Urothelium cell line (cell line): ENCODE data around the gene SPIN4.
"Not testable (repeated sequence)": the region's sequence is repeated elsewhere in the genome, so short reads cannot be mapped to it uniquely, and the experiment has no call there.

ENCODE experiments used
- DNase-seq: peaks from one replicate; pipeline ENCODE4 v3.0.0; 2011; ENCODE audit warnings: low spot score, mixed read lengths
- FAIRE-seq: peaks from 2 replicates; lab custom pipeline; 2011; peaks lifted over from hg19 to GRCh38; lab: Jason Lieb, UNC

The SPIN4 gene

DNA sequence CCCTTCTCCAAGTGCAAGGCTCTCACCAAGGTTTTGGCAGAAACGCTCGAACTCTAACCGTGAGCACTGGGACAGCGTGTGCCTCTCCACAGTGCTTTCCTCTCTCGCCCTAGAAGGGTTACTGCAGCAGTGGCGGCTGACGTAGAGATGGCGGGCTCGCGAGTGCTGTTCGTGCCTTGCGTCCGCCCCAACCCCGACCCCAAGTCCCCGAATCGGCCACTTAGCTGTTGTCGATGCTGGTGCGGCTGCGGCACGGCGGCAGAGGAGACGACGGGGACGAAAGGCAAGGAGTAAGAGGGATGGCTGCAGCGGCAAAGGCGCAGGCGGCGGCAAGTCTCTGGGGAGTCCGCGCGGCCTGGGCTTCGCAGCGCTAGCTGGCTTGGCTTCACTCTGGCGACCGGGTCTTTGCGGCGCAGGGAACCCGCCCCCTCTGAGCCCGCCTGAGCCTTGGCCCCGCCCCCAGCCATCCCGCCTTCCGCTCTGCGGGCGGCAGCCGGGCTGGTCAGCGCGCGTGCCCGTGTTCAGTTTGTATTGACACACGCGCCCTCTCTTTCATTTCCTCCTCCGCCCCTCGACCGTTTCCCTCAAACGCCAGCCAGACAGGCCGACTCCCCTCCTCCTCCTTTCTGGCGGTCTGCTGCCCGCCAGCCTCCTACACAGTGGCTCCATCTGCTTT, at the start of gene SPIN4:
TSS of gene SPIN4 (minus strand) at position 392 of the 676 bp plus-strand sequence. CDS start 513 bp downstream, outside the sequence.
- FAIRE-seq (no peak), DNase-seq (peak; percentile 86)

DNA sequence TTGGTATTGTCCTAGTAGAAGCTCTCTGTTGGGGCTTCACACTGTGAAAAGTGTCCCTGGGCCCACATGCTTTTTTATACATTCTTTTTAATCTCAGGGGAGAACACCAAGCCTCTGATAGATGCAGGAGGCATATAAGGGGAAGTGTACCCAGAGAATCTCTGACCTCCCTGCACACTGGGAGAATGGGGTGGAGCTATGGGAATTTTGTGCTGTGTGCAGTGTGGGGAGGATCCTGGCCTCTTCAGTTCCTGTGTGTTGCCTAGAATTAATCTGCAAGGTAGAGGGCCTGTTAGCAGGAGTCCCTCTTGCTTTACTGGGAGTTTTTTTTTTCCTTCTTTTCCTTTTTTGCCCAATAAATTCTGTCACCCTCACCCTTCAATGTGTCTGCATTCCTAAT, 49.2 kb upstream of the SPIN4 start:
- no peak for FAIRE-seq
- DNase-seq: no peak

DNA sequence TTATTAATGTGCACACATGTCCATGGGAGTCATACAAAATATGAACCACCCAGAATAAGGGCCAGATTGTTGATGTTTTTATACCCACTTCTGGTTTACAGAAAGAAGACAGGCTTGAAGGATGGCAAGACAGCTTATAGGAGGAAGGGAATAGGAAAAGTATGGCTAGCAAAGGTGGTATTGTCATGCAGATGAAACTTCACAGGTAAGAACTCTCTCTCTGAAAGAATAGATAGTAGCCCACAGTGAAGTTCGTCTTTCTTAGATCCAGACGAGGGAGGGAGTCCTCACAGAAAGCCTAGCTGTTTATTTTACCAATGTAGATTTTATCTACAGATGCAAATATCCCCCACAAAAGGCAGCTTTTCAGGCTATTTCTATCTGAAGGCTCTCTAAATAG, 43.7 kb upstream of the SPIN4 start:
- DNase-seq: no peak
- FAIRE-seq: no peak

DNA sequence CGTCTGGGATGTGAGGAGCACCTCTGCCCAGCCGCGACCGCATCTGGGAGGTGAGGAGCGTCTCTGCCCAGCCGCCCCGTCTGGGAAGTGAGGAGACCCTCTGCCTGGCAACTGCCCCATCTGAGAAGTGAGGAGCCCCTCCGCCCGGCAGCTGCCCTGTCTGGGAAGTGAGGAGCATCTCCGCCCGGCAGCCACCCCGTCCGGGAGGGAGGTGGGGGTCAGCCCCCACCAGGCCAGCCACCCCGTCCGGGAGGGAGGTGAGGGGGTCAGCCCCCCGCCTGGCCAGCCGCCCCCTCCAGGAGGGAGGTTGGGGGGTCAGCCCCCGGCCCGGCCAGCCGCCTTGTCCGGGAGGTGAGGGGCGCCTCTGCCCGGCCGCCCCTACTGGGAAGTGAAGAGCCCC, 42.0 kb upstream of the SPIN4 start:
- DNase-seq, FAIRE-seq: not testable (repeated sequence)

DNA sequence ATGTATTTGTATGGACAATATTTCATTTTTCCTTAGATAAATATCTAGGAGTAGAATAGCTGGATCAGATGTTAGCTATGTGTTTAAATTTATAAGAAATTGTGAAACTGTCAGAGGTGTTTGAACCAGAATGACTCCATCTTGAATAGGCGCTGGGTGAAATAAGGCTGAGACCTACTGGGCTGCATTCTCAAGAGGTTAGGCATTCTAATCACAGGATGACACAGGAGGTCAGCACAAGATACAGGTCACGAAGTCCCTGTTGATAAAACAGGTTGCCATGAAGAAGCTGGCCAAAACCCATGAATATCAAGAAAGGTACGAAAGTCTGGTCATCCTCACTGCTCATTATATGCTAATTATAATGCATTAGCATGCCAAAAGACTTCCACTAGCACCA, 36.3 kb upstream of the SPIN4 start:
- FAIRE-seq: no peak
- no peak for DNase-seq

DNA sequence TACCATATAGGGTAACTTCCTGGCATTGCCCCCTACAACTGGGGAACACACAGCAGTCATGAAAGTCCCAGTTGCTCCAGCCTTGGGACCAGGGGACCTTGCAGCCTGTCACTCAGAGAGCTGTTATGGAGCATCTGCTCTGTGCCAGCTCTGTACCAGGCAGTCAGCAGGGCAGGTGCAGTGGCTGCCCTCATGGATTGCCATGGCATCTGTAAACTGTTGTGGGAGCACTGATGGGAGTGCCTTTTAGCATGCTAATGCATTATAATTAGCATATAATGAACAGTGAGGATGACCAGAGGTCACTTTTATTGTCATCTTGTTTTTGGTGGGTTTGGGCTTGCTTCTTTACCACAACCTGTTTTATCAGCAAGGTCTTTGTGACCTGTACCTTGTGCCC, 33.1 kb upstream of the SPIN4 start:
- not testable (repeated sequence) for DNase-seq, FAIRE-seq

DNA sequence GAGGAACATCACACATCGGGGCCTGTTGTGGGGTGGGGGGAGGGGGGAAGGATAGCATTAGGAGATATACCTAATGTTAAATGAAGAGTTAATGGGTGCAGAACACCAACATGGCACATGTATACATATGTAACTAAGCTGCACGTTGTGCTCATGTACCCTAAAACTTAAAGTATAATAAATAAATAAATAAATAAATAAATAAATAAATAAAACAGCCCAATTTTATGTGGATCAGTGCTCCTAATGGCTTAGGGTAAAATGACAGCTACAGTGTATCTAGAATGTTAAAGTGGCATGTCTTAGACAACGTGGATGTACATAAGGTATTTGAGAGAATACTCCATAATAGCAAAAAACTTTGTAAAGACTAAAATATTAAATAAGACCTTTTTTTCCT, 21.9 kb upstream of the SPIN4 start:
- FAIRE-seq, DNase-seq: not testable (repeated sequence)

DNA sequence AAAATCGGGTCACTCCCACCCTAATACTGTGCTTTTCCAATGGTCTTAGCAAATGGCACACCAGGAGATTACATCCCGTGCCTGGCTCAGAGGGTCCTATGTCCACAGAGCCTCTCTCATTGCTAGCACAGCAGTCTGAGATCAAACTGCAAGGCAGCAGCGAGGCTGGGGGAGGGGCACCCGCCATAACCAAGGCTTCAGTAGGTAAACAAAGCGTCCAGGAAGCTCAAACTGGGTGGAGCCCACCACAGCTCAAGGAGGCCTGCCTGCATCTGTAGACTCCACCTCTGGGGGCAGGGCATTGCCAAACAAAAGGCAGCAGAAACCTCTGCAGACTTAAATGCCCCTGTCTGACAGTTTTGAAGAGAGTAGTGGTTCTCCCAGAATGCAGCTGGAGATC, 16.6 kb upstream of the SPIN4 start:
- DNase-seq, FAIRE-seq: not testable (repeated sequence)

DNA sequence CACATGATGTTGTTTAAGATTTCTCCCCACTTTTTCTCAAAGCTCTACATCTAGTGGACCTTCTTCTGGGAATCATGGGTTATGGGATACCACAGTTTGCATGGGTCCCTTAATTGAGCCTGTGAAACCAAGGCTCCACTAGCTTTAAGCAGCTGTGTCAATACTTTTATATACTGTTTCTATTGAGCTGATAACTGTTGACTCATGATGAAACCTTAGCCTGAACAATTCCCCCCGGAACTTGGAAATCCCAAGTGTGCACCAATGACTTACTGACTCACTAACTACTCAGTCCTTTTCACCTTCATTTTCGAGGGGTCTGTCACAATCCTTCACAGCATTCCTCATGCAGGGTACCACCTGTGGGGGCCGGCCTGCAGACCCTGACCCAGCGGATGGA, 12.7 kb upstream of the SPIN4 start:
- FAIRE-seq (no peak), DNase-seq (no peak)

DNA sequence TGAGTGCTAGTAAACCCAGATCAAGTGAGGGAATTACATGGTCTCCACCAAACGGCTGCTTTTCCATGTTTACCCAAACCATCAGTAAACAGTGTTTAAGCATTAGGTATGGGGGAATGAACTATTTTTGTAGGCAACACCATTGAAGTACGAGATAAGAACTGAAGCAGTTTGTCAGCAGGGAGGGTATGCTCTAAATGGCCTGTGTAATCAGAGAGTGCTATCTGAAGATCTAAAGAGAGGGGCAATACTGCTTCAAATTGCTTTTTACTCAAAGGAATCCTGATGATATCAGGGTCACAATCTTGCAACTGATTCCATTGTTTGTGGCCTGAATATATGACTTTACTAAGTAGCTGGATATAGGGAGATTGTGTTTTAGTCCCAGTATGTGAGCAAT, 10.4 kb upstream of the SPIN4 start:
- FAIRE-seq: no peak
- no peak for DNase-seq

DNA sequence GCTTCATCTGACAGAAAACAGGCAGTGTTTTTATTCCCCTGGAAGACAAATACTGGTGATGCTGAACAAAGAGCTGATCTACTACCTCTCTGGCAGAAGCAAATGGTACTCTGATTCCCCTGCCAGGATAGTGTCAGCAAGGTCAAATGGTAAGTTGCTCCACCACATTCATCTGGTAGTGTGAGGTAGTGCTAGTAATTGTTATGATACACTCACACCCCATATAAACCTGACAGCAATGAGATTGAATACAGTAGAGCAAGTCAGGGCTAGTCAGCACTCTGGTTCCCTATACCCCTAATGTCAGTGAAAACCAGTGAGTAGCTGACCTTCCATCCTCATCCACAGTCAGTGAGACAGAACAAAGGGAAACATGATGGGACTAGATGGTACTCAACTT, 3.4 kb upstream of the SPIN4 start:
- DNase-seq (no peak), FAIRE-seq (no peak)

DNA sequence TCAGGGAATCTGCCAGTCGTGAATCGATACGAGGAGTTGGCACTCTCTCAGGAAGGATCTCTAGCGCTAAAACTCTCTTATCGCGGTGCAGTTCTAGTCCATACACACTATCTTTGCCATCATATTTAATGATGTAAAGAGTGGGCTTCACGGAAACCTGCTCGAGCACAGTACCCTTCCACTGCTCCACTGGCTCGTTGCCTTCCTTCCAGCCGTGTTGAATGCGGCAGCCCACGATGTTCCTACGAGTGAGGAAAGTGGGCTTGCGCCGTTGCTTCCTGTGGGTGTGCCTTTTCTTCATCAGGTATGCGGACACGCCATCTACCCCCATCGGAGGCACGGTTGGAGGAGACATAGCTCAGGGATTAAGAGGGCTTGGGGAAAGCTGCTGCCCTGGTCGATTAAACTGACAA, 661 bp downstream of the SPIN4 start:
- DNase-seq (peak; percentile 26), FAIRE-seq (no peak)

DNA sequence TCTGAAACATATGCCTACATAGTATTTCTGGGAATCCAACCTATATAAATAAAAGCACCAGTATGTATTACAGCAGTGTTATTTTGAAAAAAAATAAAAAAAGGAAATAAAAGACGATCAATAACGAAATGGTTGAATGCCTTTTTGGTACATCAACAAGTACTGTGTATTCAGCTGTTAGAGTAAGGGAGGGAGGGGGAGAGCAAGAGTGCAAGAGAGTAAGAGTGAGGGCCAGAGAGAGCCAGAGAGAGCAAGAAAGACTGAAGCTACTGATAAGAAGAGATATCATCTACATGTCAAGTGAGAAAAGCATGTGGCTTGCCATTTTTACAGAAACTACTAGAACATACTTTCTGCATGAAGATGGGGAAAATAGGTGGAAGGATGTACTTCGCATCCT, 1.8 kb downstream of the SPIN4 start:
- FAIRE-seq (no peak), DNase-seq (no peak)

DNA sequence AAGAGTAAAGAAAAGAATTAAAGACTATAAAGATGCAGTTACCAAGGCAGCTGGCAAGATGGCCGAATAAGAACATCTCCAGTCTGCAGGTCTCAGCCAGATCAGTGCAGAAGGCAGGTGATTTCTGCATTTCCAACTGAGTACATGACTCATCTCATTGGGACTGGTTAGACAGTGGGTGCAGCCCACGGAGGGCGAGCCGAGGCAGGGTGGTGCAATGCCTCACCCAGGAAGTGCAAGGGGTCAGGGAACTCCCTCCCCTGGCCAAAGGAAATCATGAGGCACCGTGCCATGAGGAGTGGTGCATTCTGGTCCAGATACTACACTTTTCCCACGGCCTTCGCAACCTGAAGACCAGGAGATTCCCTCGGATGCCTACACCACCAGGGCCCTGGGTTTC, 20.5 kb downstream of the SPIN4 start:
- DNase-seq: no peak
- FAIRE-seq: no peak

DNA sequence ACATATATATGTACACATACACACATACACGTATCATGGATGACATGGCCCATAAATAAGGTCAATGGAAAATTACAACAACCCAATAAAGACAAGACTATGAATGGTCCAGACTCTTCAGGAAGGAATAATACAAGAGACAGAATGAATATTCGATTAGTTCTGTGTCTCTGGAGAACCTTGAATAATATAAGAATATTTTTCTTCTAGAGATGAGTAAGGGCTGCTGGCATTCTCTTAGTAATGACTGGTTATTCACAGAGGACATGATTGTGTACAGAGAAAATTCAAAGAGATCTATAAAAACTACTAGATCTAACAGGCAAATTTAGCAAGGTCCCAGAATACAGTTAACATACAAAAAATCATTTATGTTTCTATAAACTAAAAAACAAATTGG, 23.3 kb downstream of the SPIN4 start:
- no peak for FAIRE-seq
- no peak for DNase-seq

DNA sequence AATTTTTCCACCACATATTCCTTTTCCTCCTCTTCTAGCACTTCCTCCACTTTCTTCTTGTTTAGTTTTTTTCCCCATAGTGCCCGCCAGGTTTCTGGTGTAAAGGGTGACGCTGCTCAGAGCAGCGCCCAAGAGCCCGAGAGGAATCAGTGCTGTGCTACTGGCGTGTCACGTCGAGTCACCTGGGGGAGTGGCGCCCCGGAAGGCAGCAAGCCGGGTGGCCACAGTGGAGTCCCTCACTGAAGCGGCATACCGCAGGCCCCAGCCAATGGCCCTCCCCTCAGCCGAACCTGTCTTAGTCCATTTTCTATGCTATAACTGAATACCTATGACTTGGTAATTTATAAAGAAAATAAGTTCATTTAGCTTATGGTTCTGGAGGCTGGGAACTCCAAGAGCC, 51.5 kb downstream of the SPIN4 start:
- no peak for FAIRE-seq

More for the DNA sequence above, 51.5 kb downstream of the SPIN4 start:
- DNase-seq: no peak
